ENCODE measurements around the gene GPN1.
A peak's percentile ranks its signal among the peaks of the same experiment; 100 is the strongest.
"Not testable (repeated sequence)": the region's sequence is repeated elsewhere in the genome, so short reads cannot be mapped to it uniquely, and the experiment has no call there.

GPN1 gene

GRCh38 chr2:27627963-27628766 is 685 bp upstream of the GPN1 start:
- peak; percentile 93 for DNase-seq

GRCh38 chr2:27630257-27630656 is 1.4 kb downstream of the GPN1 start:
- DNase-seq = not testable (repeated sequence)

GRCh38 chr2:27634291-27634690 is 5.4 kb downstream of the GPN1 start:
- DNase-seq = no peak

DNA sequence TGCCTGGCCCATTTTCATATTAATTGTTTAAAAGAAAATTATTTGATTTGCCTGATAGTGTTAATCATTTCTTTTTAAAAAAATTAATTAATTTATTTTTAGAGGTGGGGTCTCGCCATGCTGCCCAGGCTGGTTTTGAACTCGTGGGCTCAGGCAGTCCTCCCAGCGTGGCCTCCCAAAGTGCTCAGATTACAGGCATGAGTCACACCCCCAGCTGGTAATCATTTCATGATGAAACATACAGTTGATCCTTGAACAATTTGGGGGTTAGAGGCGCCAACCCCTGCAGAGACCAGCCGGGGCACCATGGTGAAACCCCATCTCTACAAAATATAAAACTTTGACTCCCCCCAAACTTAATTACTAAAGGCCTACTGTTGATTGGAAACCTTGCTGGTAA is 7.9 kb downstream of the GPN1 start:
- peak; percentile 38 for DNase-seq

DNA sequence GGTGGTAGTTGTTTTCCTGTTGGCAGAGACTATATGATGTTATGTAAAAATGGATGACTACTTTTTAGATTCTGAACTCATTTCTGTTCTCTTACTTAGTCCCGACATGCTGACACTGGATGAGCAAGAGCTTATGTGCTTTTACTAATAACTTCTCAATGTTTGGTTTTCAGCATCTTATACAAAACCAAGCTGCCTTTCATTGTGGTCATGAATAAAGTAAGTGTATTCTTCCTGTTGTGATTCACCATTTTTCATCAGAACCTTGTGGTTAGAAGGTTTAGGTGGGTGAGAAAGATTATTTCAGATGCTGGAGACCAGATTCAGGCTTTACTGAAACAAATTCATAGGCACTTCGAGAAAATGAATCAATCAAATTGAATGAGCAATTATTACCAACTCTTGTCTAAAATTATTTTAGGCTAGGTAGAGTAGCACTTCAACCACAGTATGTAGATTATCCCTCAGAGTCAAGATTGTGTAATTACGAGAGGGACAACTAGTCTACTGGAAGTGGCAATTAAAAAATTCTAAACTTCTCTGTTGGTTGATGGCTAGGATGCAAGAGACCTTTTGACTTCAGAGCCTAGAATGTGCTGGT is 9.3 kb downstream of the GPN1 start:
- peak; percentile 89 for DNase-seq

GRCh38 chr2:27638709-27639108 is 9.9 kb downstream of the GPN1 start:
- DNase-seq = peak; percentile 95

DNA sequence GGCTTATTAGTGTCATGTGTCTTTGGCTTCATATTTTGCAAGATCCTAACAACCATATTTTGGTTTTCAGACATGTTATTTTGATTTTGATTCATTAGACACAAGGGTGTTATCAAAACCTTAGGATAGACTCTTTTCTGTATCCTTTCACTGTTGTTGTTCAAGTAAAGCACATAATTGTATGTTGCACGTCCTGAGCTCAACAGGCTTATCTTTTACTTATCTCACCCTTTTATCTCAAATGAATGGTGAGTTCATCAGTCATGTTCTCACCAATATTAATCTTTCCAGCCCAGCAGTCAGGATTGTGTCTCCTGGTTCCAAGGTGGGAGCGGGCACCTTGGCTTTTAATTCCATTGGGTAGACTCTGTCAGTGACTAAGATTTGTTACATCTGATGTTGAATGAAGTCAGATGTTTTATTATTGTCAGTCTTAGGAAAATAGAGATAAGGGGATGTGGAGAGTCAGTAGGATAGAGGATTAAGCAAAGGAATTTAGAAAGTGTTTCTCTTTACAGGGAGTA is 11.9 kb downstream of the GPN1 start:
- DNase-seq = no peak

DNA sequence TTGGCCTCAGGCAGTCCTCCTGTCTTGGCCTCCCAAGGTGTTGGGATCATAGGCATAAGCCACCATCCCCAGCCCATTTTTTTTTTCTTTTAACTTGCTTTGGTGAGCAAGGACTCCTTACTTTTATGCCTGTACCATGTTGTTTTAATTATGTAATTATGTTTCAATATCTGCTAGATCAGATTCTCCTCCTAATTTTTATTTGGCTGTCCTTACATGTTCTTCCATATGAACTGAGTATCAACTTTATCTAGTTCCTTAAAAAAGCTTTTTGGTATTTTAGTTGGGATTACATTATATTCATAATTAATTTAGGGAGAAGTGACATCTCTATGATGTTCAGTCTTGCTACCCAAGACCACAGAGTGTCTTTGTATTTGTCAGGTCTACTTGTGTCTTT is 16.3 kb downstream of the GPN1 start:
- DNase-seq = no peak

DNA sequence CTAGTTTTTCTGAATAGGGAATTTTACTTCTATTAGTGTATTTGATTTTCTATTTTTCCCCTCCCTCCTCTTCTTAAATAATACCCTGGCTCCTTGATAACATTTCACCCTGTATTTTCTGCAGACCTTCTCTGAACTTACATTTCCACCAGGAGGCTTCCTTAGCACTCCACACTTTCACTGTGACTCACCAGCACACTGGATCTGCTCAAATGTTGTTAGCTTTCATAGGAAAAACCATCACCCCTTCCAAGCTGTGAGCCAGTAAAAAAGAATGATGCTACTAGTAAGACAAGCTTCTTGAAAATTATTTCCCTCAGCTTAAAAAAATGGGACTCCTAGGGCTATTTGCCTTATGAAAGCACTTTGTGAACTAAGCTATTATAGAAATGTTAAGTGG is 18.4 kb downstream of the GPN1 start:
- peak; percentile 24 for DNase-seq

DNA sequence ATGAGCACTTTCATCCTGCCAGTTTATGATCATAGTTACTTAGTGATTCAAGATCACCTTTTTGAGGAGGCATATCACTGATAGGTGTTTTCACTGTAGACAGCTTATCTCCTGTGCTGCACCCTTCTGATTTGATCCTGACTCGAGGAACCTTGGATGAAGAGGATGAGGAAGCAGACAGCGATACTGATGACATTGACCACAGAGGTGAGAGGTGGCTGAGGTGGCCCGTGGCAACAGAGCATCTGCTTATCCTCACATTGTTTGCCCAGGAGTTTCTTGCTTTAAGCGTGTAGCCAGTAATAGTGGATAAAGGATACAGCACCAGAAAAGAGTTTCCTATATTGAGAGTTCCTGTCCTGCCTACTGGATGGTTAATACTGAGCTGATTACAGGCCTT is 18.9 kb downstream of the GPN1 start:
- no peak for DNase-seq

DNA sequence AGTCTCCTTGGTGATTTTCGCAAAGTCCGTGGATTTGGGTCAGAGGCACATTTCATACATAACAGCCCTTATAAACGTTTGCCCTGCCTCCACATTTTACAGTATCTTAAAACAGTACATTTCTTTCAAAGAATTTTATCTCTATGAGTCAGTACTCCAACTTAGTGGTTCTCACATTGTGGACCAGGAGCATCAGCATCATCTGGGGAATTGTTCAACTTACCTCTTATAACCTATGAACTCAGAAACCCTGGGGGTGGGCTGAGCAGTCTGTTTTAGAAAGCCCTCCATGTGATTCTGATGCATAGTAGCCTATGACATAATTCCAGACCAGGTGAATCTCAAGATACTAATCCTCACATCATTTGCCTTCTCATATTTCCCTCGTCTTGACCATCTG is 22.2 kb downstream of the GPN1 start:
- DNase-seq = peak; percentile 0

DNA sequence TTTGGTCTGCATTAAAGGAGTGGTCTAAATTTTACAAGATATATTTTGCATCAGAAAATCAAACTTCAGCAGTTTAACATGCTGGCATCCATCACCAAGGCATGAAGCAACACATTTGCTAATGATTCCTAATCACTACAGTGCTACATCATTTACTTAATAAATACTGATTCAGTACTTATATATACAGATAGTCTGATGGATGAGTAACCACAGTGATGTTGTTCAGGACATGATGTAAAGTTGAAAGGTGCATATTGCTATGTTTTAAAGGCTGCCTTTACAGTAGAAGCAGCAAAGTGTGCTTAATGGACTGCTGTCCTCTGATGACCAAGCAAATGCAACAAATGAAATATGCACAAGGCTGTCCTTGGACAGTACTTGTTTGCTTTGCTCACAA is 23.5 kb downstream of the GPN1 start:
- no peak for DNase-seq

DNA sequence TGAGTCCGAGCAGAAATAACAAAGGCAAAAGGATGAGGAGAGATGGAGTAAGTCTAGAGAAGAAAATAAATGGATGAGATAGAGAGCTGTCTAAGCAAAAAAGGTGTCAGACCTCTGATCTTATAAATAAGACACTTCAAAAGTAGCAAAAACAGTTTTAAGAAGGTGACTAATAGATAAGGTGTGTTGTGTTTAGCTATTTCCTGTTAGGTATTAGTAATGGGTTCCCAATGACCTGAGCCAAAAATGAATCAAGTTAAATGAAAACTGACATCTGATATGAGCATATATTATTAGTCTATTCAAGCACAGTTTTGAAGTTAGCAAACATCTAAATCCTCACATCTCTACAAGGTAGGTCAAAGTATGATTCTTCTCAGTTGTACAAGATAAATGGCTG is 23.9 kb downstream of the GPN1 start:
- no peak for DNase-seq

DNA sequence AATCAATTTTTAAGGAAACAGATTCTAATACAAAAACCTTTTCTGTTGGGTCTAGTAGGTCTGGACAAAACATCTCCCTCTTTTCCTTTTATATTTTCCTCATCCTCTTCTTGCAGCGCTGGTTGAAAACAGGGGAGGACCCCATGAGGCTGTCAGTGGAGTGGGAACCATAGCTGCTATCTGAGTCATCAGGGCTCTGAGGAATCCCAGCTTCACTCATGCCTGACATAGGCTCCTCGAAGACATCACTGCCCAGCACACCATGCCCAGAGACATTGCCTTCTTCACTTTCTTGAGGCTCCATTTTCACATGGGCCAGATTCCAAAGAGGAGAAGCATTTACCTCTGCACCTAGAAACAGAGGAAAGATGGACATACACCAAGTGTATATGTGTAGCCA is 24.5 kb downstream of the GPN1 start:
- peak; percentile 24 for DNase-seq

- peak; percentile 57 for DNase-seq
These were observed 26.5 kb downstream of the GPN1 start for GRCh38 chr2:27655155-27655951.

GRCh38 chr2:27661371-27661770 is 32.5 kb downstream of the GPN1 start:
- no peak for DNase-seq

- peak; percentile 88 for DNase-seq
These were observed 34.7 kb downstream of the GPN1 start, which contains the start of the genes SLC4A1AP and SUPT7L for GRCh38 chr2:27663285-27664153. TSS of gene SLC4A1AP (plus strand) at chr2:27663889. CDS start at chr2:27663915, 26 bp downstream. TSS of gene SUPT7L (minus strand) at chr2:27663614. CDS start at chr2:27662192, 1,422 bp downstream.

- no peak for DNase-seq
These were observed 35.3 kb downstream of the GPN1 start for GRCh38 chr2:27664154-27664574.

GRCh38 chr2:27664622-27665363 is 35.9 kb downstream of the GPN1 start:
- DNase-seq = no peak

DNA sequence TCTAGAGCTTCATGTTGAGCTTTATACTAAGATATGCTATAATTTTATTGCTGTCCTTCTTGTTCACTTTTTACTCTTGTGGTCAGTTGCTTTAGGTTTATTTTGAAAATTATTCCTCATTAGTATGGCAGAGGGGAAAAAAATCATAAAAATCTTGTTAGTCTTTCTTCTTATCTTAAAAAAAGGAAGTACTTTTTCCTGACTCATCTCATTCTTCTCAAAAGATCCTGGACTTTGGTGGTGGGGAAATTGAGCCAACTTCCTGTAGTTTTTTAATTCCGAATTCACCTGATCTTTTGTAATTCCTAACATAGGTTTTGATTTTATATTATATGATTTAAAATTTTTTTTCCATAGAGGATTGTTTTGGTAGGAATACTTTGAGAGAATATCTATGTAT is 38.6 kb downstream of the GPN1 start:
- DNase-seq = no peak

GRCh38 chr2:27671235-27671634 is 42.4 kb downstream of the GPN1 start:
- DNase-seq = no peak

Data from fibroblast of skin of right biceps (primary cell).